Lung (tissue), 12 donors: Measurements from ENCODE around the gene MAPK7. TPM values are rescaled to one million over a fixed set of nuclear protein-coding genes. Genes with fewer than 3 reads are reported as not detected.

Experiments used
- ATAC-seq: fragments of 200-7000 bp; cut with Tn5 transposase; one replicate; pipeline ENCODE4 v1.9.1; 2020; ENCODE audit warnings: moderate number of reproducible peaks; ENCODE audit not compliant: insufficient read depth, low FRiP score
- DNase-seq, 3 donors: peaks; one replicate each; pipeline ENCODE4 v3.0.0-alpha.2; 2013 to 2017
- H3K27ac ChIP-seq, 2 donors: one replicate each; pipeline ENCODE4 v1.5.1; 2013; ENCODE audit warnings: mild to moderate bottlenecking in 2 of 2, moderate library complexity in 2 of 2, control low read depth in 1 of 2, inconsistent platforms in 1 of 2, low read depth in 1 of 2, low read length in 1 of 2
- H3K27me3 ChIP-seq, 3 donors: one replicate each; pipeline ENCODE4 v1.5.1; 2013; ENCODE audit warnings: low read length in 2 of 3; ENCODE audit not compliant: control insufficient read depth in 3 of 3, insufficient read depth in 3 of 3
- H3K36me3 ChIP-seq, 4 donors: one replicate each; pipeline ENCODE4 v1.5.1; 2013; ENCODE audit warnings: low read length in 4 of 4, mild to moderate bottlenecking in 1 of 4, moderate library complexity in 1 of 4; ENCODE audit not compliant: control insufficient read depth in 4 of 4, insufficient read depth in 4 of 4
- H3K4me1 ChIP-seq, 5 donors: one replicate each; pipeline ENCODE4 v1.5.1; 2013; ENCODE audit warnings: low read length in 5 of 5, mild to moderate bottlenecking in 2 of 5, moderate library complexity in 1 of 5; ENCODE audit not compliant: control insufficient read depth in 5 of 5, insufficient read depth in 5 of 5
- H3K4me3 ChIP-seq: one replicate; pipeline ENCODE4 v1.5.1; 2013; ENCODE audit warnings: mild to moderate bottlenecking, control low read depth, moderate library complexity
- H3K9ac ChIP-seq, 2 donors: one replicate each; pipeline ENCODE4 v1.5.1; 2013; ENCODE audit warnings: low read length in 2 of 2, control low read depth in 1 of 2; ENCODE audit not compliant: insufficient read depth in 1 of 2
- H3K9me3 ChIP-seq, 4 donors: one replicate each; pipeline ENCODE4 v1.5.1; 2013; ENCODE audit warnings: low read length in 3 of 4, mild to moderate bottlenecking in 1 of 4, moderate library complexity in 1 of 4; ENCODE audit not compliant: control insufficient read depth in 4 of 4, insufficient read depth in 3 of 4
- WGBS, 2 donors: extraction: QIAGEN DNeasy Blood & Tissue Kit; methylation state at CpG; one replicate each; pipeline ENCODE4 v1.1.7; 2013; 5-methylcytosine and 5-hydroxymethylcytosine counted together
- polyA plus RNA-seq, 2 donors: library from polyadenylated mRNA; stranded (reverse); fragments of 200-250 nt; gene quantifications; one replicate each; pipeline ENCODE4 v1.2.1, GENCODE V29; 2013
- total RNA-seq, 2 donors: library from RNA; depleted of rRNA in 1 of 2; stranded (reverse); fragments of >200 nt in 1 of 2; gene quantifications; one replicate each; pipeline ENCODE4 v1.2.1, GENCODE V29; 2014 to 2021
- TF ChIP-seq, protein P1 (sequence below): IDR thresholded peaks from 2 replicates; pipeline ENCODE4 v1.5.1; 2012; ENCODE audit warnings: mild to moderate bottlenecking; ENCODE audit errors: control extremely low read depth, extremely low read depth
- donor health status: control.
- donor health status: control.
- donor health status: Bipolar disorder and iron deficiency.
- donor health status: healthy.
- donor health status: DM: yes; HTN: yes; CAD: no.

The MAPK7 gene
- total and polyA plus RNA-seq, 4 donors: 13.7 to 45.7 (median 22.8) TPM

DNA sequence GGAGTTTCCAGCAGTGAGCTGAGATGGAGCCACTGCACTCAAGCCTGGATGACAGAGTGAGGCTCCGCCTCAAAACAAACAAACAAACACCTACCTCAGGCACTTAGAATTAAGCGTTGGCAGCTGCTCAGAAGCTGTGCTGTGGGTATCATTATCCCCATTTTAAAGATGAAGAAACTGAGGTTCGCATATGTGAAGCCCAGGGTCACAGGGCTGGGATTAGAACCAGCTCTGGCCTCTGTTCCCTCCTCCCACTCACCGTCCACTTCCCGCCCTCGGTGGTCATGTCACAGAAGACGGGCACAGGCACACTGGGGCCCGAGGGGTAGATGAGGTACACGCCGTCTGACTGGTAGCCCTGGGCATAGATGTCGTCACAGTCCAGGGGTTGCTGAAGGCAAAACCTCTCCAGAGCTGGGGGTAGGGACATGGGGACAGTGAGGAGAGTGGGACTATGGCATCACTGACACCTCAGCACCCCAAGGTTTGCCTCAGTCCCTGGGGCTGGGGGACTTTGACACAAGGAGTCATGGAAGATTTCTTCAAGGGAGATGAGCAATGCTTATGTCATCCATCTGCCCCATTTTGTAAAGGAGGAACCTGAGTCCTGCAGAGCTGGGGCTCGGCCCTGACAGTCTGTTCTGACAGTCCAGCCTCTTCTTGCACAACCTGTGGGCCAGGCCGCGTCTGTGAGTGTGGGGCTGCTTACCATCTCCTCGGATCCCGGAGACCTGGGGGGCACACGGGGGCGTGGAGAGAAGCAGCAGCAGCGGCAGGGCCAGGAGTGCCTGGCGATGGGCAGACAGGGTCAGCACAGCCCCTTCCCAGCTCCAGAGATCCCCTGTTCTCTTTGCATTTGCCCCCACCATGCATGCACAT, 8.0 kb downstream of the MAPK7 start:
- H3K9ac ChIP-seq: peak overlapping the region in 1 of 2 donors; percentile 72
- H3K36me3 ChIP-seq: peaks cover 2 to 40% (median 30%) of the 10 kb centered on the region in 4 donors
- H3K4me3 ChIP-seq: no peak overlapping the region
- WGBS, 2 donors: 34 to 53% methylated on average over 20 of the region's 20 CpGs
- no peaks in the 10 kb centered on the region for H3K9me3 ChIP-seq
- DNase-seq (peak in 2 of 3 donors; percentile 49 to 59), ATAC-seq (peak; percentile 27)
- no peaks in the 10 kb centered on the region for H3K27me3 ChIP-seq
- peaks cover 0 to 86% (median 54%) of the 10 kb centered on the region in 5 donors for H3K4me1 ChIP-seq
- peak overlapping the region; percentile 68 to 79 for H3K27ac ChIP-seq
- TF ChIP-seq, protein P1, sequence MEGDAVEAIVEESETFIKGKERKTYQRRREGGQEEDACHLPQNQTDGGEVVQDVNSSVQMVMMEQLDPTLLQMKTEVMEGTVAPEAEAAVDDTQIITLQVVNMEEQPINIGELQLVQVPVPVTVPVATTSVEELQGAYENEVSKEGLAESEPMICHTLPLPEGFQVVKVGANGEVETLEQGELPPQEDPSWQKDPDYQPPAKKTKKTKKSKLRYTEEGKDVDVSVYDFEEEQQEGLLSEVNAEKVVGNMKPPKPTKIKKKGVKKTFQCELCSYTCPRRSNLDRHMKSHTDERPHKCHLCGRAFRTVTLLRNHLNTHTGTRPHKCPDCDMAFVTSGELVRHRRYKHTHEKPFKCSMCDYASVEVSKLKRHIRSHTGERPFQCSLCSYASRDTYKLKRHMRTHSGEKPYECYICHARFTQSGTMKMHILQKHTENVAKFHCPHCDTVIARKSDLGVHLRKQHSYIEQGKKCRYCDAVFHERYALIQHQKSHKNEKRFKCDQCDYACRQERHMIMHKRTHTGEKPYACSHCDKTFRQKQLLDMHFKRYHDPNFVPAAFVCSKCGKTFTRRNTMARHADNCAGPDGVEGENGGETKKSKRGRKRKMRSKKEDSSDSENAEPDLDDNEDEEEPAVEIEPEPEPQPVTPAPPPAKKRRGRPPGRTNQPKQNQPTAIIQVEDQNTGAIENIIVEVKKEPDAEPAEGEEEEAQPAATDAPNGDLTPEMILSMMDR: no peak

DNA sequence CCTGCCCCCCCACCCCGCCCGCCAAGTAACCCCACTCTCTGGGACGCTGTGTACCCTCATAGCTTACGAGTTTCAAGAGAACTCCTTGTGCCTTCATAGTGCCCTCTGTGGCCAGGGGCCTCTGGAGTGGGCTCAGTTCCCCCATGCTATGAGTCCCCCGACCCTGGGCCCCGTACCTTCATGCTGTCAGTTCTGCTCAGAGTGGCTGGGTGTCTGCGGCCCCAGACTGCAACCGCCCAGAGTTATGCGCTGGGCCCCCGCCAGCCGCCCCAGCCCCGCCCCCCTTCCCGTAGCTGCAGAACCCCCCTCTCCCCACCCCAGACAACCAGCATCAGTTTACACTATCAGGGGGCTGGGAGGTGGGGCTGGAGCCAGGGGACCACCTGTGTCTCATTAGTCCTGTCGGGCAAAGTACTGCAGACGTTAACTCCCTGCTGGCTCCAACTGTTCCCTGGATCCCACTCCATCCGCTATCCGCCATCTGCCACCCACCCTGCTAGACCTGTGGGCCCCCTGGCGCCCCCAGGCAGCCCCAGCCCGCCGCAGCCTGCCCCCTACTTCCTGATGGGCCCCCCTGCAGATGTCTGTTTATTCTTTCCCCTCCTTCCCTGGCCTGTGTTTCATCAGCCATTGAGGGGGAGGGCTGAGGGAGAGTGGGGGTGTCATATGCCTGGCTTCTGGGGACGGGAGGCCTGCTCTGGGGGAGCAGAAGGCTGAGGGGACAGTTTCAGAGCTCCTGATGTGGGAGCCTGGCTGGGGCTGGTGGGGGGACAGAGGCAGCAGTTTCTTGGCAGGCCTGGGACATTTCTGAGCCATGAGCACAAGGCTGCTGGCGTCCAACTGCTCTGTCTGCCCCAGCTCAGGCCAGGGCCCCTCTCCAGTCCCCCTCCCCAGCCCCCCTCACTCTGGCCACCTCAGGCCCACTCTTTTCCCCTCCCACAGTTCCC, 8.9 kb downstream of the MAPK7 start, which contains the start of gene MFAP4:
Gene MFAP4, minus strand, starts transcription at position 217 of the 947 bp plus-strand sequence. Its CDS starts 35 bp downstream, at position 182.
- ATAC-seq: no peak
- Histone ChIP-seq H3K4me1 (peaks cover 0 to 87% (median 56%) of the 10 kb centered on the region in 5 donors), H3K9ac (peak within 1 kb of the TSS in 1 of 2 donors; percentile 72), H3K9me3 (no peaks in the 10 kb centered on the region), H3K36me3 (peaks cover 0 to 34% (median 26%) of the 10 kb centered on the region in 4 donors), H3K4me3 (no peak within 1 kb of the TSS), H3K27me3 (no peaks in the 10 kb centered on the region), H3K27ac (peak within 1 kb of the TSS; percentile 68 to 79)
- WGBS, 2 donors: 12 to 15% methylated on average over 20 to 22 of the region's 22 CpGs
- TF ChIP-seq, protein P1: no peak
- peak; percentile 98 to 99 (median 99) for DNase-seq

DNA sequence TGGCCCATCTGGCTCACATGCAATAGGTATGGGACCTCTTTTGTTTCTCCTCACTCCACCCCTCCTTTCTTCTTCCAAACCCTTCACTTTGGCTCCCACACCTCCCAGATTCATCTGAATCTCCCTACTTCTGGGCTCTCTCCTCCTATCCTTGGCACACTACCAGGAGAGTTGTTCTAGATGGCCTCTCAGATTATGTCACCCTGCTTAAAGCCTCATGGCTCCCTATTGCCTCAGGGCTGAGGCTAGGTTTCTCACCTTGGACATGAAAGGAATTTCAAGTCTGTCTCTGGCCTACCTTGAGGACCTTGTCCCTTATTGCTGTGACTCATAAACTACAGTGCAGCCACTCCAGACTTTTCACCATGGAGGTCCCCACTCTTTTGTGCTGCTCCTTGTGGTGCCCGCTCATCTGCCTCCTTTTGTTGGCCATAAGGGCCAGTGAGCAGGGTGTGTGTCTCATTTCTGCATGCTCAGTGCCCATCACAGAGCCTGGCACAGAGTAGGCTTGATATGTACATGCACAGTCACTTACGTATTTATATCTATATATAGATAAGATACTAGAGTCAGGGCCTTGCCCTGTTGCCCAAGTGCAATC, 9.7 kb downstream of the MAPK7 start:
- Histone ChIP-seq H3K4me3 (no peak overlapping the region), H3K36me3 (peaks cover 0 to 29% (median 20%) of the 10 kb centered on the region in 4 donors), H3K9ac (peak overlapping the region in 1 of 2 donors; percentile 51), H3K4me1 (peaks cover 0 to 80% (median 48%) of the 10 kb centered on the region in 5 donors), H3K9me3 (no peaks in the 10 kb centered on the region), H3K27me3 (no peaks in the 10 kb centered on the region), H3K27ac (peak overlapping the region; percentile 30 to 79)
- ATAC-seq (no peak), DNase-seq (no peak)
- TF ChIP-seq, protein P1: no peak
- 93 to 96% methylated on average over 2 of the region's 2 CpGs for WGBS, 2 donors
